OCI-LY1 (cell line): Measurements from ENCODE around the gene ZNF775.

Source experiments
- H2AFZ ChIP-seq: fragments of 200-600 bp; sonication (generic), shearing (Covaris generic); 2 replicates; pipeline ENCODE4 v1.6.0; 2014; ENCODE audit warnings: antibody characterized with exemption, mild to moderate bottlenecking, low read length
- H3F3A ChIP-seq: fragments of 200-600 bp; sonication (generic), shearing (Covaris generic); 2 replicates; pipeline ENCODE4 v1.6.0; 2014; ENCODE audit warnings: mild to moderate bottlenecking, antibody characterized with exemption, low read length, moderate library complexity; ENCODE audit not compliant: insufficient read depth
- H3K27ac ChIP-seq: fragments of 200-600 bp; sonication (generic); 2 replicates; pipeline ENCODE4 v1.5.1; 2014; ENCODE audit warnings: low read length, mixed run types, mild to moderate bottlenecking, low read depth; ENCODE audit not compliant: poor library complexity, severe bottlenecking
- H3K27me3 ChIP-seq: fragments of 200-600 bp; sonication (generic); 2 replicates; pipeline ENCODE4 v1.6.0; 2014; ENCODE audit warnings: antibody characterized with exemption, mild to moderate bottlenecking, low read length, moderate library complexity; ENCODE audit not compliant: insufficient read depth
- H3K36me3 ChIP-seq: fragments of 200-600 bp; sonication (generic); 2 replicates; pipeline ENCODE4 v1.6.1; 2014; ENCODE audit warnings: mild to moderate bottlenecking, antibody characterized with exemption, low read length, moderate library complexity, mixed read lengths; ENCODE audit not compliant: insufficient read depth
- H3K4me1 ChIP-seq: fragments of 200-600 bp; sonication (generic); 2 replicates; pipeline ENCODE4 v1.5.1; 2014; ENCODE audit warnings: mild to moderate bottlenecking, low read length, moderate library complexity; ENCODE audit not compliant: insufficient read depth, severe bottlenecking
- H3K4me2 ChIP-seq: fragments of 200-600 bp; sonication (generic), shearing (Covaris generic); 2 replicates; pipeline ENCODE4 v1.6.1; 2014; ENCODE audit warnings: low read length
- H3K4me3 ChIP-seq: fragments of 200-600 bp; sonication (generic); 2 replicates; pipeline ENCODE4 v1.5.1; 2014; ENCODE audit warnings: low read length, low read depth, mild to moderate bottlenecking, mixed read lengths; ENCODE audit not compliant: poor library complexity, severe bottlenecking
- H3K79me2 ChIP-seq: fragments of 200-600 bp; shearing (Covaris generic); 2 replicates; pipeline ENCODE4 v1.6.1; 2016; ENCODE audit warnings: mixed run types, low read length, mixed read lengths; ENCODE audit not compliant: insufficient read depth
- H3K9ac ChIP-seq: fragments of 200-600 bp; sonication (generic), shearing (Covaris generic); 2 replicates; pipeline ENCODE4 v1.6.1; 2014; ENCODE audit warnings: mild to moderate bottlenecking, low read length, mixed read lengths
- H3K9me2 ChIP-seq: fragments of 200-600 bp; sonication (generic), shearing (Covaris generic); 2 replicates; pipeline ENCODE4 v1.6.1; 2014; ENCODE audit warnings: low read depth, mild to moderate bottlenecking, low read length, mixed read lengths
- H3K9me3 ChIP-seq: fragments of 200-600 bp; shearing (Covaris generic); 2 replicates; pipeline ENCODE4 v1.6.1; 2014; ENCODE audit warnings: low read length, mixed read lengths
- H4K20me1 ChIP-seq: fragments of 200-600 bp; sonication (generic), shearing (Covaris generic); 2 replicates; pipeline ENCODE4 v1.6.0; 2016; ENCODE audit warnings: mild to moderate bottlenecking, low read length; ENCODE audit not compliant: insufficient read depth
- CTCF ChIP-seq: fragments of 200-600 bp; sonication (generic), shearing (Covaris generic); IDR thresholded peaks from 2 replicates; pipeline ENCODE4 v1.5.1; 2017; ENCODE audit warnings: mild to moderate bottlenecking, antibody characterized with exemption, low read length, moderate library complexity, mixed read lengths
- EZH2 ChIP-seq: fragments of 200-600 bp; sonication (generic), shearing (Covaris generic); IDR thresholded peaks from 2 replicates; pipeline ENCODE4 v1.8.0; 2017; ENCODE audit warnings: borderline replicate concordance, mixed run types, mild to moderate bottlenecking, antibody characterized with exemption, low read length, moderate library complexity, mixed read lengths

ZNF775 gene

GRCh38 chr7:150435390-150436073 is 56.4 kb downstream of the ZNF775 start:
- no peaks in the 10 kb centered on the region for H3F3A ChIP-seq
- H4K20me1 ChIP-seq: no peaks in the 10 kb centered on the region
- no peaks in the 10 kb centered on the region for H3K9me3 ChIP-seq
- H3K4me2 ChIP-seq: peak overlapping the region; percentile 41
- no peak overlapping the region for H2AFZ ChIP-seq
- no peaks in the 10 kb centered on the region for H3K79me2 ChIP-seq
- H3K4me1 ChIP-seq: peaks cover 26% of the 10 kb centered on the region
- H3K9me2 ChIP-seq: no peaks in the 10 kb centered on the region
- H3K27me3 ChIP-seq: no peaks in the 10 kb centered on the region
- no peaks in the 10 kb centered on the region for H3K36me3 ChIP-seq
- TF ChIP-seq EZH2: no peak
- no peak overlapping the region for H3K9ac ChIP-seq
- H3K27ac ChIP-seq: peak overlapping the region; percentile 80
- H3K4me3 ChIP-seq: peak overlapping the region; percentile 17

- Histone ChIP-seq H3K9ac (no peak overlapping the region), H3K9me3 (peaks cover 5% of the 10 kb centered on the region), H3F3A (no peaks in the 10 kb centered on the region), H3K4me1 (peaks cover 19% of the 10 kb centered on the region), H3K36me3 (no peaks in the 10 kb centered on the region), H3K4me2 (no peak overlapping the region), H4K20me1 (no peaks in the 10 kb centered on the region), H3K27ac (no peak overlapping the region), H3K79me2 (no peaks in the 10 kb centered on the region), H2AFZ (no peak overlapping the region), H3K4me3 (no peak overlapping the region), H3K27me3 (peaks cover 24% of the 10 kb centered on the region; the same call in 1 of the 2 replicates), H3K9me2 (no peaks in the 10 kb centered on the region)
- TF ChIP-seq CTCF (no peak), EZH2 (no peak)
Observed at GRCh38 chr7:150439967-150440366, 60.8 kb downstream of the ZNF775 start.

- H3K79me2 ChIP-seq: no peaks in the 10 kb centered on the region
- TF ChIP-seq EZH2 (no peak), CTCF (no peak)
Observed at GRCh38 chr7:150441524-150441923, 62.4 kb downstream of the ZNF775 start.

GRCh38 chr7:150442811-150443210 is 63.7 kb downstream of the ZNF775 start:
- TF ChIP-seq EZH2: no peak
- TF ChIP-seq CTCF: no peak
- no peaks in the 10 kb centered on the region for H3F3A ChIP-seq
- H2AFZ ChIP-seq: no peak overlapping the region

More at GRCh38 chr7:150441524-150441923, 62.4 kb downstream of the ZNF775 start:
- no peak overlapping the region for H3K9ac ChIP-seq
- H3K4me2 ChIP-seq: no peak overlapping the region
- H2AFZ ChIP-seq: no peak overlapping the region
- H3K9me2 ChIP-seq: no peaks in the 10 kb centered on the region
- H3K27ac ChIP-seq: no peak overlapping the region
- H3K27me3 ChIP-seq: peaks cover 24% of the 10 kb centered on the region; the same call in 1 of the 2 replicates
- H4K20me1 ChIP-seq: no peaks in the 10 kb centered on the region
- peaks cover 5% of the 10 kb centered on the region for H3K9me3 ChIP-seq
- H3K4me3 ChIP-seq: no peak overlapping the region
- peaks cover 4% of the 10 kb centered on the region for H3K4me1 ChIP-seq
- H3F3A ChIP-seq: no peaks in the 10 kb centered on the region
- H3K36me3 ChIP-seq: no peaks in the 10 kb centered on the region

More at GRCh38 chr7:150442811-150443210, 63.7 kb downstream of the ZNF775 start:
- no peak overlapping the region for H3K4me2 ChIP-seq
- H4K20me1 ChIP-seq: no peaks in the 10 kb centered on the region
- no peak overlapping the region for H3K9ac ChIP-seq
- peaks cover 5% of the 10 kb centered on the region for H3K9me3 ChIP-seq
- no peaks in the 10 kb centered on the region for H3K79me2 ChIP-seq
- no peak overlapping the region for H3K27ac ChIP-seq
- H3K36me3 ChIP-seq: no peaks in the 10 kb centered on the region
- H3K4me3 ChIP-seq: no peak overlapping the region
- H3K9me2 ChIP-seq: no peaks in the 10 kb centered on the region
- H3K27me3 ChIP-seq: peaks cover 24% of the 10 kb centered on the region; the same call in 1 of the 2 replicates
- no peaks in the 10 kb centered on the region for H3K4me1 ChIP-seq
